HepG2 (cell line): ENCODE data around the gene IL9R. TPM values are rescaled to one million over a fixed set of nuclear protein-coding genes. Genes with fewer than 3 reads are reported as not detected.

ENCODE experiments used
- ATAC-seq: fragments of 200-7000 bp; cut with Tn5 transposase; 3 replicates; pipeline ENCODE4 v1.9.1; 2020; ENCODE audit warnings: mild to moderate bottlenecking, moderate library complexity
- BruUV-seq: library from RNA; stranded (reverse); fragments of 400-500 nt; replicated peaks from 2 replicates; lab custom pipeline; 2021; lab: Mats Ljungman, UMichigan
- CTCF ChIA-PET: fragments of 300-600 bp; formaldehyde crosslinking; extraction: SDS; loops from one replicate; lab custom pipeline; 2021; ENCODE audit warnings: low total read pairs, inconsistent platforms, low intra/inter-chr PET ratio; lab: Yijun Ruan, JAX
- POLR2A ChIA-PET: fragments of 350-600 bp; sonication (Branson Sonifier 250); formaldehyde crosslinking; loops from one replicate; lab custom pipeline; 2020; ENCODE audit warnings: antibody characterized with exemption, inconsistent platforms; lab: Yijun Ruan, JAX
- DNase-seq: peaks from one replicate; pipeline ENCODE4 v3.0.0-alpha.2; 2015; ENCODE audit warnings: low spot score
- FAIRE-seq: peaks from 3 replicates; lab custom pipeline; 2011; peaks lifted over from hg19 to GRCh38; lab: Jason Lieb, UNC
- H2AFZ ChIP-seq: one replicate; pipeline ENCODE4 v1.6.1; 2011; ENCODE audit warnings: low read length, inconsistent platforms
- H3K27ac ChIP-seq: fragments of 300-600 bp; 3 replicates; pipeline ENCODE4 v1.8.0; 2011; ENCODE audit warnings: mixed run types, mild to moderate bottlenecking, mixed read lengths, low read length, inconsistent platforms; ENCODE audit not compliant: insufficient read depth; ENCODE audit errors: extremely low read length
- H3K27me3 ChIP-seq, 2 experiments: fragments of 200-600 bp in 1 of 2; 2 replicates in 1 of 2; 3 replicates in 1 of 2; pipeline versions ENCODE4 v1.6.0 to v1.8.0; 2011; ENCODE audit warnings: low read length in 2 of 2, mild to moderate bottlenecking in 2 of 2, moderate library complexity in 2 of 2, inconsistent platforms in 1 of 2; ENCODE audit not compliant: insufficient read depth in 2 of 2, control insufficient read depth in 1 of 2
- H3K36me3 ChIP-seq, 2 experiments: fragments of 200-600 bp in 1 of 2; replicated peaks in 1 of 2; 2 replicates in 1 of 2; 3 replicates in 1 of 2; pipeline versions ENCODE4 v1.5.1 to v1.8.0; 2011; ENCODE audit warnings: low read length in 2 of 2, inconsistent platforms in 1 of 2; ENCODE audit not compliant: insufficient read depth in 2 of 2, control insufficient read depth in 1 of 2
- H3K4me1 ChIP-seq: 2 replicates; pipeline ENCODE4 v1.5.1; 2012; ENCODE audit warnings: low read length, inconsistent platforms; ENCODE audit not compliant: insufficient read depth
- H3K4me2 ChIP-seq: 2 replicates; pipeline ENCODE4 v1.6.0; 2011; ENCODE audit warnings: low read depth, low read length, inconsistent platforms
- H3K4me3 ChIP-seq, 3 experiments: fragments of 200-600 bp in 1 of 3; sonication (generic), shearing (Covaris generic) in 1 of 3; replicated peaks in 1 of 3; 2 replicates each; pipeline ENCODE4 v1.5.1; 2011 to 2016; ENCODE audit warnings: low read length in 3 of 3, inconsistent platforms in 2 of 3, low read depth in 2 of 3, mild to moderate bottlenecking in 2 of 3, control low read depth in 1 of 3, mixed read lengths in 1 of 3; ENCODE audit not compliant: insufficient read depth in 1 of 3
- H3K79me2 ChIP-seq: one replicate; pipeline ENCODE4 v1.6.1; 2011; ENCODE audit warnings: low read length, inconsistent platforms; ENCODE audit not compliant: insufficient read depth
- H3K9ac ChIP-seq: 2 replicates; pipeline ENCODE4 v1.6.0; 2011; ENCODE audit warnings: mild to moderate bottlenecking, low read depth, low read length, inconsistent platforms; ENCODE audit not compliant: insufficient read depth
- H3K9me3 ChIP-seq: 2 replicates; pipeline ENCODE4 v1.5.1; 2012; ENCODE audit warnings: mild to moderate bottlenecking, low read length
- H4K20me1 ChIP-seq: 2 replicates; pipeline ENCODE4 v1.6.0; 2011; ENCODE audit warnings: inconsistent platforms, mild to moderate bottlenecking, low read length, moderate library complexity; ENCODE audit not compliant: insufficient read depth
- ATAD3A ChIP-seq: sonication (generic); formaldehyde crosslinking; IDR thresholded peaks from 2 replicates; pipeline ENCODE4 v1.4.0; 2020; ENCODE audit warnings: missing genetic modification reagents
- DMTF1 ChIP-seq: sonication (generic); formaldehyde crosslinking; IDR thresholded peaks from 2 replicates; pipeline ENCODE4 v1.4.0; 2020; ENCODE audit warnings: mild to moderate bottlenecking, missing genetic modification reagents
- FOXP4 ChIP-seq: sonication (generic); formaldehyde crosslinking; IDR thresholded peaks from 2 replicates; pipeline ENCODE4 v1.4.0; 2020; ENCODE audit warnings: missing genetic modification reagents
- GATA4 ChIP-seq: sonication (generic); IDR thresholded peaks from 2 replicates; pipeline ENCODE4 v1.6.1; 2016; ENCODE audit warnings: antibody characterized with exemption, low read depth, borderline replicate concordance
- MAX ChIP-seq: IDR thresholded peaks from 2 replicates; pipeline ENCODE4 v1.6.1; 2012; ENCODE audit warnings: inconsistent platforms
- MXI1 ChIP-seq: IDR thresholded peaks from 3 replicates; pipeline ENCODE4 v1.6.1; 2012; ENCODE audit warnings: low read depth, low read length, inconsistent platforms, borderline replicate concordance
- PREB ChIP-seq: sonication (generic); formaldehyde crosslinking; IDR thresholded peaks from 2 replicates; pipeline ENCODE4 v1.4.0; 2020; ENCODE audit warnings: missing genetic modification reagents
- RBFOX2 ChIP-seq: fragments of 200-400 bp; formaldehyde crosslinking; IDR thresholded peaks from 2 replicates; pipeline ENCODE4 v1.6.1; 2017; ENCODE audit warnings: low read depth, mild to moderate bottlenecking, low read length
- SATB2 ChIP-seq: sonication (generic); formaldehyde crosslinking; IDR thresholded peaks from 2 replicates; pipeline ENCODE4 v1.5.0; 2020; ENCODE audit warnings: missing genetic modification reagents
- ZBTB14 ChIP-seq: sonication (generic); formaldehyde crosslinking; IDR thresholded peaks from 2 replicates; pipeline ENCODE4 v1.4.0; 2020; ENCODE audit warnings: missing genetic modification reagents
- ZFP91 ChIP-seq: sonication (generic); formaldehyde crosslinking; IDR thresholded peaks from 2 replicates; pipeline ENCODE4 v1.9.0; 2022; ENCODE audit warnings: missing genetic modification reagents, mild to moderate bottlenecking, borderline replicate concordance
- ZNF17 ChIP-seq: sonication (generic); formaldehyde crosslinking; IDR thresholded peaks from 2 replicates; pipeline ENCODE4 v1.5.0; 2020; ENCODE audit warnings: mild to moderate bottlenecking, missing genetic modification reagents
- ZNF33B ChIP-seq: sonication (generic); formaldehyde crosslinking; IDR thresholded peaks from 2 replicates; pipeline ENCODE4 v1.5.1; 2020; ENCODE audit warnings: mild to moderate bottlenecking, missing genetic modification reagents
- ZNF839 ChIP-seq: sonication (generic); formaldehyde crosslinking; IDR thresholded peaks from 2 replicates; pipeline ENCODE4 v1.4.0; 2020; ENCODE audit warnings: missing genetic modification reagents, mild to moderate bottlenecking, borderline replicate concordance
- WGBS: methylation state at CpG from one replicate; pipeline ENCODE4 v1.1.6; 2017; ENCODE audit warnings: low lambda C conversion rate; 5-methylcytosine and 5-hydroxymethylcytosine counted together
- in situ Hi-C: cut with HindIII; loops from 2 replicates; pipeline ENCODE4 v1.10.0; 2017; ENCODE audit warnings: low pct_unique_long_range_greater_than_20kb; ENCODE audit not compliant: extremely low pct_ligation_motif_present
- intact Hi-C: fragments of 100-400 bp; cut with micrococcal nuclease; formaldehyde crosslinking; loops from one replicate; pipeline ENCODE4 v1.10.0; 2022; ENCODE audit not compliant: unreplicated experiment
- polyA plus RNA-seq, 8 experiments: library from polyadenylated mRNA; depleted of rRNA in 3 of 8; stranded (reverse) in 7 of 8; unstranded in 1 of 8; fragments of >200 nt; fragmentation: Illumina TruSeq in 4 of 8; extraction: Trizol in 4 of 8; gene quantifications; 2 replicates each; pipeline versions ENCODE4 v1.2.1 to v1.2.3, GENCODE V29; 2011 to 2016; ENCODE audit warnings: low read depth in 4 of 8, missing spikeins in 1 of 8, mixed read lengths in 1 of 8; ENCODE audit not compliant: insufficient read depth in 1 of 8
- total RNA-seq, 5 experiments: library from RNA; depleted of rRNA; stranded (reverse); fragments of >200 nt; fragmentation: Illumina TruSeq; extraction: Trizol; gene quantifications; 2 replicates each; pipeline ENCODE4 v1.2.3, GENCODE V29; 2016; ENCODE audit warnings: low read depth in 1 of 5

Gene IL9R
- total and polyA plus RNA-seq, 2 of the 13 experiments (the other 11 are each of a cell fraction or from before 2014, with no cell fraction given) = not detected

GRCh38 chrX:155983326-155983725 is 14.2 kb upstream of the IL9R start:
- POLR2A ChIA-PET = no interaction called here
- H3K9me3 ChIP-seq = peaks cover 79% of the 10 kb centered on the region
- intact Hi-C loops (no loop called here), in situ Hi-C loops (no loop called here)
- H4K20me1 ChIP-seq = no peaks in the 10 kb centered on the region
- peaks cover 11% of the 10 kb centered on the region; the same call in 1 of the 2 replicates for H3K4me1 ChIP-seq
- H3K27me3 ChIP-seq = no peaks in the 10 kb centered on the region
- BruUV-seq = no TSS peak
- DNase-seq = no peak
- TF ChIP-seq ZNF33B (CRISPR knock-in tag) (no peak), ZBTB14 (CRISPR knock-in tag) (no peak), DMTF1 (CRISPR knock-in tag) (no peak), MXI1 (no peak), ZFP91 (CRISPR knock-in tag) (no peak), RBFOX2 (no peak), FOXP4 (CRISPR knock-in tag) (no peak), PREB (CRISPR knock-in tag) (no peak), ZNF839 (no peak), GATA4 (no peak), ZNF17 (no peak), ATAD3A (no peak), MAX (no peak), SATB2 (CRISPR knock-in tag) (no peak)
- no peaks in the 10 kb centered on the region for H3K79me2 ChIP-seq
- ATAC-seq = no peak
- H3K4me2 ChIP-seq = no peak overlapping the region
- no peaks in the 10 kb centered on the region for H3K36me3 ChIP-seq
- FAIRE-seq = no peak
- no peak overlapping the region for H2AFZ ChIP-seq
- H3K27ac ChIP-seq = no peak overlapping the region
- no peak overlapping the region for H3K9ac ChIP-seq
- H3K4me3 ChIP-seq = no peak overlapping the region
- CTCF ChIA-PET = no interaction called here
- 31% methylated on average over 2 of the region's 2 CpGs for WGBS
